Activated T-cell treated with anti-CD3 and anti-CD28 coated beads, Interleukin-2, amount 50 U/mL, for 24 hours (primary cell): Measurements from ENCODE around the gene BLACAT1.

Experiments used
- DNase-seq: peaks from one replicate; pipeline ENCODE4 v3.0.0-alpha.2; 2020
- H3K27ac Mint-ChIP-seq: 2 replicates; pipeline ENCODE4 v1.8.0; 2020; ENCODE audit warnings: mild to moderate bottlenecking, mixed read lengths
- H3K27me3 Mint-ChIP-seq: 2 replicates; pipeline ENCODE4 v1.8.0; 2020; ENCODE audit warnings: mixed read lengths
- H3K36me3 Mint-ChIP-seq: 2 replicates; pipeline ENCODE4 v1.8.0; 2020; ENCODE audit warnings: low read depth, mixed read lengths
- H3K4me1 Mint-ChIP-seq: 2 replicates; pipeline ENCODE4 v1.8.0; 2020; ENCODE audit warnings: low read depth, mixed read lengths
- H3K4me3 Mint-ChIP-seq: 2 replicates; pipeline ENCODE4 v1.8.0; 2020; ENCODE audit warnings: mild to moderate bottlenecking, moderate library complexity, mixed read lengths
- H3K9me3 Mint-ChIP-seq: 2 replicates; pipeline ENCODE4 v1.8.0; 2020; ENCODE audit warnings: mixed read lengths

The BLACAT1 gene

DNA sequence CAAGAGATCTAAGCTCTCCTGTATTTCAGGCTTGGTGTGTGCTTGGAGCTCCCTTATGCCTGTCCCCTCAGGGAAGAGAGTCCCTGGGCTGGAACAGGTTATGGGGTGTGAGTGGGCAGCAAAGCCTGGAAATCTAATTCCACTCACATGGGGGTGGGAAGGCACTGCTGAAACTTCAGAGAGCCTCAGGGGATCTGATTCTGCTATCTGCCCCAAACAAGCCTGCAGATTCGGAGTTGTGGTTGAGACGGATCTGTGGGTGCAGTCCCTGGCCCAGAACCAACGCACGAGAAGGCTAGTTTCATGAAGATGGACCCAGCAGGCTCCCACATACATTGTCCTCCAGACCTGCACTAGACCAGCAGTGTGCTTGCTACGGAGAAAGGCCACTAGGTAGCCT is 2.9 kb downstream of the BLACAT1 start:
- Mint-ChIP-seq H3K9me3 (no peaks in the 10 kb centered on the region), H3K4me1 (peaks cover 18% of the 10 kb centered on the region), H3K27ac (no peak overlapping the region), H3K4me3 (no peak overlapping the region), H3K27me3 (peaks cover 67% of the 10 kb centered on the region), H3K36me3 (no peaks in the 10 kb centered on the region)
- no peak for DNase-seq

GRCh38 chr1:205452364-205452763 is 3.5 kb downstream of the BLACAT1 start:
- no peaks in the 10 kb centered on the region for H3K9me3 Mint-ChIP-seq
- H3K27me3 Mint-ChIP-seq, result peaks cover 61% of the 10 kb centered on the region
- peaks cover 15% of the 10 kb centered on the region for H3K4me1 Mint-ChIP-seq
- no peaks in the 10 kb centered on the region for H3K36me3 Mint-ChIP-seq
- no peak for DNase-seq
- H3K4me3 Mint-ChIP-seq, result no peak overlapping the region
- no peak overlapping the region for H3K27ac Mint-ChIP-seq

DNA sequence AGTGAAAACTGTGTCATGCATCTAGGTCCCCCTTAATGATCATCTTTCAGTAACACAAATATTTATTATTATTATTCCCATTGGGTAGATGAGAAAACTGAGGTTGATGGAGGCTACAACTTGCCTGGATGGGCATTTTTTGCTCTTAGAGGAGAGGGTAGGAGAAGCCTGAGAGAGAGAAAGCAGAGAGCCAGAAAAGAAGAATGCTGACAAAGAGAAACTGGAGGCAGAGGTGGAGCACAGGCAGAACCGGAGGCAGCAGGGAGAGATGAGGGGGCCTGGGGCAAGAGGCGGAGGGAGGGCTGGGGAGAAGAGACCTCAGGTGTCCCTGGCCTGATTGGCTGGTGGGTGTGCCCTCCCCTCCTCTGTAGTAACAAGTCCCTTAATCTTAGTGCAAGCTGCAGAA is 4.1 kb downstream of the BLACAT1 start:
- H3K4me3 Mint-ChIP-seq, result no peak overlapping the region
- H3K4me1 Mint-ChIP-seq, result peaks cover 15% of the 10 kb centered on the region
- no peaks in the 10 kb centered on the region for H3K9me3 Mint-ChIP-seq
- H3K27me3 Mint-ChIP-seq, result peaks cover 60% of the 10 kb centered on the region
- H3K27ac Mint-ChIP-seq, result no peak overlapping the region
- no peaks in the 10 kb centered on the region for H3K36me3 Mint-ChIP-seq
- no peak for DNase-seq

DNA sequence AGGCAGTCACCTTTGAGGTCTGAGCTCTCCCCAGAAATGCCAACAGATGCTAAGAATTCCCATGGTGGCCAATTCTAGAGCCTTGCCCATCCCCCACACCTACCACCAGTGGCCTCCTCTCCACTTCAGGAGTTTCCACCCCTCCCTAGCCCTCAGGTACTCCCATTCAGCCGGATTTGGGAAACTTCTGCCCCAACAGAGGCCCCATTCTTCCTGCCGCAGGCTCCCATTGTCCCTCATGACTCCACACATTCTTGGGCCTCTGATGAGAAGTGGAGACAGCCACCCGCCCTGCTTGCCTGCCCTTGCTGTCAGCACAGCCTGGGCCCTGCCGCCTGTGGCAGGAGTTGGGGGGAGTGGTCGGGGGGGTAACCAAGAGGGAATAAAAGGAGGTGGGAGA is 4.6 kb downstream of the BLACAT1 start:
- no peak overlapping the region for H3K4me3 Mint-ChIP-seq
- peaks cover 12% of the 10 kb centered on the region for H3K4me1 Mint-ChIP-seq
- H3K27ac Mint-ChIP-seq, result no peak overlapping the region
- H3K9me3 Mint-ChIP-seq, result no peaks in the 10 kb centered on the region
- H3K36me3 Mint-ChIP-seq, result no peaks in the 10 kb centered on the region
- DNase-seq, result no peak
- peaks cover 56% of the 10 kb centered on the region for H3K27me3 Mint-ChIP-seq

DNA sequence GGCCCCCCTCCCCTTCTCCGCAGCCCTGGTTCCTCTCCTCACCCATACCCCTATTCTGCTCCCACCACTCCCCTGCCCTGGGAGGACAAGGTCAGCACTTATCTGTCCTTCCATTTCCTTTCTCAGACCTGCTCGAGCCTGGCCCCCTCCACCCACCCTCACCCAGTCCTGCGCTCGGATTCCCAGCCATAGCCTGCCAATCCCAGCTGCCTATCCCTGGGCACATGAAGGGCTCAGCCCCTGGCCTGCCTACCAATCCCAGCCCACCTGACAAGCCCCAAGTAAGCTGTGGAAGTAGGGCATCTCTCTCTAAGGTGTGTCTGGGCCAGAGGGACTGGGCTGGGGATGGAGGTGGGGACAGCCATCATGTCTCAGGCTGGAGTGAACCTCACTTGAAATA is 5.4 kb downstream of the BLACAT1 start:
- peaks cover 6% of the 10 kb centered on the region for H3K4me1 Mint-ChIP-seq
- DNase-seq, result no peak
- H3K36me3 Mint-ChIP-seq, result no peaks in the 10 kb centered on the region

GRCh38 chr1:205449750-205450443 is 5.9 kb downstream of the BLACAT1 start:
- Mint-ChIP-seq H3K27ac (peak overlapping the region; percentile 85), H3K4me1 (peaks cover 6% of the 10 kb centered on the region), H3K36me3 (no peaks in the 10 kb centered on the region), H3K4me3 (peak overlapping the region; percentile 71), H3K27me3 (peaks cover 44% of the 10 kb centered on the region), H3K9me3 (no peaks in the 10 kb centered on the region)
- DNase-seq, result peak; percentile 69

More for the DNA sequence above, 5.4 kb downstream of the BLACAT1 start:
- no peak overlapping the region for H3K27ac Mint-ChIP-seq
- peaks cover 49% of the 10 kb centered on the region for H3K27me3 Mint-ChIP-seq
- H3K9me3 Mint-ChIP-seq, result no peaks in the 10 kb centered on the region
- no peak overlapping the region for H3K4me3 Mint-ChIP-seq

- Mint-ChIP-seq H3K4me1 (peaks cover 5% of the 10 kb centered on the region), H3K4me3 (peak overlapping the region; percentile 71), H3K27me3 (peaks cover 38% of the 10 kb centered on the region), H3K9me3 (no peaks in the 10 kb centered on the region), H3K36me3 (no peaks in the 10 kb centered on the region), H3K27ac (peak overlapping the region; percentile 85)
- DNase-seq, result no peak
These were observed 6.5 kb downstream of the BLACAT1 start for GRCh38 chr1:205449254-205449749.

GRCh38 chr1:205448540-205449253 is 7.1 kb downstream of the BLACAT1 start:
- H3K36me3 Mint-ChIP-seq, result no peaks in the 10 kb centered on the region
- H3K4me1 Mint-ChIP-seq, result peaks cover 5% of the 10 kb centered on the region
- DNase-seq, result no peak
- H3K27me3 Mint-ChIP-seq, result peaks cover 32% of the 10 kb centered on the region
- H3K4me3 Mint-ChIP-seq, result no peak overlapping the region
- peak overlapping the region; percentile 85 for H3K27ac Mint-ChIP-seq
- no peaks in the 10 kb centered on the region for H3K9me3 Mint-ChIP-seq

DNA sequence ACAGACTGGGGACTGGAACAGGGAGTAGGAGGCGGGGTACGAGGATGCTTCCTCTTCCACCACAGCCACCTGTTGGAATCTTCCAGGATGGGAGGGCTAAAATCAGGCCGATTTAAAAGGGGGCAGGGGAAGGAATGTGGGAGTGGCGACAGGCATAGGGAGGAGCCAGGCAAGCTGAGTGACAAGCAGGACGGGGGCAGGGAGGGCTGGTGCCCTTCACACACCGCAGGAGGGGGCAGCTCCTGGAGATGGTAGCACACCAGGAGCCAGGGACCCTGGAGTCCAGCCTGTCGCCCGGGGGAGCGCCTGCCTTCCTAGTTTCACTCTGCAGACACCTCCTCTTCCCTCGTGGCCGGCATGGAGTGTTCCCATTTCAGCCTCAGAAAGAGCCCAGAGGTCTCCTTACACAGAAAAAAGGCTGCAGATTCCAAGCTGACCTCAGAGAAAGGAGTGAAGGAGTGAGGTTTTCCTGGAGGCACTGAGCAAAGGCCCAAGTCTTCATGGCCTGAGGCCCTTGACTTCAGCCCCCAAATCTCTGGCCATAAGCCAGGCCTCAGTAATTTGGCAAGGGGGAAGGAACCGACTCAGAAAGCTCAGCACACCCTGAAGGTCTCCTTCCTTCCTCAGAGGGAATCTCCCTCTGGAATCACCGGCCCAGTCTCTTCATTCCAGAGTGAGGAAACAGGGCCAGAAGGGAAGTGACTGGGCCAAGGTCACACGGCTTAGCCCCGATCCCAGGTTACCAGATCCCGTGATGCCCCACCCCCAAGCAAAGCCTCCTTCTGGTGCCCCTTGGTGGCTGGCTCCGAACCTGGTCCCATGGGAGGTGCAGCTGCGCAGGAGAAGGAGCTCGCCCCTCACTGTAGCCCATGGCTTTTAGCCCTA is 8.1 kb downstream of the BLACAT1 start:
- no peak for DNase-seq
- Mint-ChIP-seq H3K9me3 (no peaks in the 10 kb centered on the region), H3K36me3 (no peaks in the 10 kb centered on the region), H3K4me1 (peaks cover 5% of the 10 kb centered on the region), H3K27ac (no peak overlapping the region), H3K4me3 (no peak overlapping the region), H3K27me3 (peaks cover 22% of the 10 kb centered on the region)

- no peaks in the 10 kb centered on the region for H3K9me3 Mint-ChIP-seq
- no peaks in the 10 kb centered on the region for H3K36me3 Mint-ChIP-seq
- no peak overlapping the region for H3K4me3 Mint-ChIP-seq
- no peak for DNase-seq
- H3K27ac Mint-ChIP-seq, result no peak overlapping the region
- H3K27me3 Mint-ChIP-seq, result peaks cover 14% of the 10 kb centered on the region
- peaks cover 6% of the 10 kb centered on the region for H3K4me1 Mint-ChIP-seq
These were observed 9.0 kb downstream of the BLACAT1 start for GRCh38 chr1:205446828-205447227.

DNA sequence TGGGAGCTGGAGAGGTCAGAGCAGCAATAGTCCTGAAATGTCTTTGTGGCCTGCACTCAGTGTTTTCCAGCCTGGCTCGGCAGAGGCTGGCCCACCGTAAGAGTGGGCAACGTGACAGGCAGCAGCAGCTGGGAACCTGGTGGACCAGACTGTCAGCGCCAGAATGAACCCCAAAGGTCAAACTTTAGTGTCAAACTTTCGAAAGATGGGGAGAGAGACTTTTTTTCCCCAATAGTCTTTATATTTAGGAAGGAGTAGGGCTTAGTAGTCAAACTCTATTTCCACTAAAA is 10.3 kb downstream of the BLACAT1 start:
- no peaks in the 10 kb centered on the region for H3K36me3 Mint-ChIP-seq
- H3K4me1 Mint-ChIP-seq, result peaks cover 19% of the 10 kb centered on the region
- no peak overlapping the region for H3K27ac Mint-ChIP-seq
- H3K27me3 Mint-ChIP-seq, result peaks cover 1% of the 10 kb centered on the region
- no peak overlapping the region for H3K4me3 Mint-ChIP-seq
- no peaks in the 10 kb centered on the region for H3K9me3 Mint-ChIP-seq
- DNase-seq, result no peak

DNA sequence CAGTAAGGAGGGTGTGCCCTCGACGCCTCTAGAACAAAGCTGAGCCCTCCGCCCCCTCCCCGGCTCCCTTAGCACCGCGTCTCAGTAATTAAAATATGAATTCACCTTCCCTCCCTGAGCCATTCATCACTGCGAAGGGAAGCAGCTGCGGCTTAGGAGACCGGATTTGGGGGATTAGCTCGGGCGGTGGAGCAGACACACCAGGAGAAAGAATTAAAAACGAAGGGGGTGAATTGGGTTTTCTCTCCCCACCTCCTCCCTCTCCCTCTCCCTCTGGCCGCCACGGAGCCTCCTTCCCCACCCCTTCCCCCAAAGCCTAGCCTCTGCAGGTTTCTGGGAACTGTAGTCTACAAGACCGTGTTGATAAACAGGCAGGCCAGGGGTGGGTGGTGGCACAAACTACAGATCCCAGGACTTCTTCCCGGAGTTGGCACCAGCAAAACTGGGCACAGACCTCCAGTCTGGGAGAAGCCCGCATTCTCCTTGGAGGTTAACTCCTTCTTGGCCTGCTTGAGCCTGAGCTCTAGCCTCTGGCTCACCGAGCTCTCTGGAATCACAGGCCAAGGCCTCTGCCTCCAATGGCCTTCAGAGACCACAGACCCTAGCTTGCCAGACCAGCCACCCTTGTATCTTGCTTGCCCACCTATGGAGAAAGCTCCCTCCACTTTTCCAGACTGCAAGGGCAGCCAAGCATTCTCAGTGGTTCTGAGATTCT is 10.8 kb downstream of the BLACAT1 start:
- Mint-ChIP-seq H3K36me3 (no peaks in the 10 kb centered on the region), H3K4me3 (no peak overlapping the region), H3K27me3 (no peaks in the 10 kb centered on the region), H3K4me1 (peaks cover 24% of the 10 kb centered on the region), H3K9me3 (no peaks in the 10 kb centered on the region), H3K27ac (no peak overlapping the region)
- DNase-seq, result no peak

GRCh38 chr1:205444300-205444930 is 11.4 kb downstream of the BLACAT1 start:
- Mint-ChIP-seq H3K9me3 (no peaks in the 10 kb centered on the region), H3K27me3 (no peaks in the 10 kb centered on the region), H3K27ac (no peak overlapping the region), H3K4me1 (peaks cover 27% of the 10 kb centered on the region), H3K36me3 (no peaks in the 10 kb centered on the region), H3K4me3 (no peak overlapping the region)
- no peak for DNase-seq
